ENCODE data around the gene GLIS1.
A peak's percentile ranks its signal among the peaks of the same experiment; 100 is the strongest.

The GLIS1 gene

GRCh38 chr1:53734650-53735211 lies 4.2 kb downstream of the GLIS1 start:
- Histone ChIP-seq H3K27ac (ENCODE audit: low read length, poor library complexity, severe bottlenecking) (peak overlapping the region; percentile 99), H4K8ac (ENCODE audit: low read length) (no peak overlapping the region), H2BK120ac (ENCODE audit: low read depth, low read length) (no peak overlapping the region), H3K4me2 (ENCODE audit: low read length, poor library complexity, severe bottlenecking) (peak overlapping the region; percentile 26), H3K27me3 (ENCODE audit: control insufficient read depth in 1 of 2, insufficient read depth in 1 of 2, low read length in 2 of 2) (peaks cover 0 to 49% of the 10 kb centered on the region in 2 experiments), H3K4me3 (ENCODE audit: insufficient read depth in 1 of 2, low read depth in 1 of 2, low read length in 2 of 2) (no peak overlapping the region), H2BK15ac (ENCODE audit: low read depth, poor library complexity, severe bottlenecking) (no peak overlapping the region), H3K23ac (ENCODE audit: low read length in 2 of 2) (no peak overlapping the region), H4K91ac (ENCODE audit: low read length) (no peak overlapping the region), H3K4ac (ENCODE audit: low read depth in 1 of 2, low read length in 2 of 2) (no peak overlapping the region), H3K36me3 (ENCODE audit: control insufficient read depth in 1 of 2, insufficient read depth in 2 of 2, low read depth in 1 of 2, low read length in 2 of 2) (no peaks in the 10 kb centered on the region), H2BK12ac (ENCODE audit: low read length in 2 of 2) (no peak overlapping the region), H3K9ac (ENCODE audit: low read length) (peak overlapping the region; percentile 8), H3K4me1 (ENCODE audit: control insufficient read depth, insufficient read depth, low read depth, low read length) (peaks cover 30% of the 10 kb centered on the region), H2AK5ac (ENCODE audit: low read length, severe bottlenecking) (peak overlapping the region; percentile 28), H3K9me3 (ENCODE audit: control insufficient read depth, low read length) (no peaks in the 10 kb centered on the region), H3K18ac (ENCODE audit: low read depth in 1 of 2, low read length in 2 of 2) (no peak overlapping the region), H2BK5ac (ENCODE audit: low read depth, low read length, poor library complexity, severe bottlenecking) (no peak overlapping the region), H2AFZ (ENCODE audit: low read depth, low read length) (no peak overlapping the region), H3K14ac (ENCODE audit: low read length in 2 of 2) (no peak overlapping the region), H3K79me1 (replicated peaks; ENCODE audit: low read length, poor library complexity, severe bottlenecking) (no peaks in the 10 kb centered on the region)
- 67% methylated on average over 9 of the region's 10 CpGs for WGBS
- DNase-seq, result peak; percentile 68

DNA sequence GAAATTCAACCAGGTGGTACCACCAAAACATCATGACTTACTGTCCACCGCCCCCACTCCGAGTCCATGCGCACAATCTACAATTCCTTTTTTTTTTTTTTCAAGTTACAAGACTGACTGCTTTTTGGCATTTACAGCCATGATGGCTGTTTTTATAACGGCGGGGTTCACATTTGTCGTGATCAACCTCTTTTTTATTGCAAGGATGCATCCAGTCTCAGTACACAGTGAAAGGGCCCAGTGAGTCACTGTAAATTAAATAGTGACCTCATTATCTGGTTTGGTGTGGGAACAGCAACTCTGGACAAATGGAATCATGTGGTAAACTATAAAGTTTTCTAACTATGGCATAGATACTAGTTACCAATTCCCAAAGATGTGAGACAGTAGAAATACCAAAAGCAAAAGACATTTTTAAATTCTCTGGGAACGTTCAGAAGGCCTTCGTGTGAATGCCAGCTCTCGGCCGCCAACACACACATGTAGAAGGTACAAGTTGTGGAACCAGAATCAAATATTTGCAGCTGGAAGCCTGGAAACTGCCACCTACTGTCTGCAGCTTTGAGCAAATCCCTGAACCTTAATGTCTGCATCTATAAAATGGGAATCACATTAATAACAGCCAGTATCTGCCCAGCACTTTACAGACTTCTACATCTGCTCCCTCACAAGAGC lies 4.9 kb downstream of the GLIS1 start:
- peak overlapping the region; percentile 81 for H3K9ac ChIP-seq (ENCODE audit: low read length)
- no peak overlapping the region for H3K23ac ChIP-seq (ENCODE audit: low read length in 2 of 2)
- peak overlapping the region; percentile 77 for H2BK5ac ChIP-seq (ENCODE audit: low read depth, low read length, poor library complexity, severe bottlenecking)
- H3K14ac ChIP-seq (ENCODE audit: low read length in 2 of 2), result no peak overlapping the region
- H3K9me3 ChIP-seq (ENCODE audit: control insufficient read depth, low read length), result no peaks in the 10 kb centered on the region
- no peak overlapping the region for H2BK120ac ChIP-seq (ENCODE audit: low read depth, low read length)
- peak overlapping the region; percentile 99 for H3K27ac ChIP-seq (ENCODE audit: low read length, poor library complexity, severe bottlenecking)
- H3K4ac ChIP-seq (ENCODE audit: low read depth in 1 of 2, low read length in 2 of 2), result no peak overlapping the region
- H2AK5ac ChIP-seq (ENCODE audit: low read length, severe bottlenecking), result peak overlapping the region; percentile 64
- peaks cover 32% of the 10 kb centered on the region for H3K4me1 ChIP-seq (ENCODE audit: control insufficient read depth, insufficient read depth, low read depth, low read length)
- no peak overlapping the region for H2BK15ac ChIP-seq (ENCODE audit: low read depth, poor library complexity, severe bottlenecking)
- no peak overlapping the region for H4K91ac ChIP-seq (ENCODE audit: low read length)
- no peak overlapping the region for H4K8ac ChIP-seq (ENCODE audit: low read length)
- DNase-seq, result peak; percentile 37
- H3K4me3 ChIP-seq (ENCODE audit: insufficient read depth in 1 of 2, low read depth in 1 of 2, low read length in 2 of 2), result no peak overlapping the region
- no peaks in the 10 kb centered on the region for H3K79me1 ChIP-seq (replicated peaks; ENCODE audit: low read length, poor library complexity, severe bottlenecking)
- peak overlapping the region; percentile 46 for H3K4me2 ChIP-seq (ENCODE audit: low read length, poor library complexity, severe bottlenecking)
- H2BK12ac ChIP-seq (ENCODE audit: low read length in 2 of 2), result no peak overlapping the region
- H3K18ac ChIP-seq (ENCODE audit: low read depth in 1 of 2, low read length in 2 of 2), result no peak overlapping the region
- H2AFZ ChIP-seq (ENCODE audit: low read depth, low read length), result no peak overlapping the region
- H3K36me3 ChIP-seq (ENCODE audit: control insufficient read depth in 1 of 2, insufficient read depth in 2 of 2, low read depth in 1 of 2, low read length in 2 of 2), result no peaks in the 10 kb centered on the region
- WGBS, result 87% methylated on average over 10 of the region's 10 CpGs
- H3K27me3 ChIP-seq (ENCODE audit: control insufficient read depth in 1 of 2, insufficient read depth in 1 of 2, low read length in 2 of 2), result peaks cover 0 to 49% of the 10 kb centered on the region in 2 experiments

DNA sequence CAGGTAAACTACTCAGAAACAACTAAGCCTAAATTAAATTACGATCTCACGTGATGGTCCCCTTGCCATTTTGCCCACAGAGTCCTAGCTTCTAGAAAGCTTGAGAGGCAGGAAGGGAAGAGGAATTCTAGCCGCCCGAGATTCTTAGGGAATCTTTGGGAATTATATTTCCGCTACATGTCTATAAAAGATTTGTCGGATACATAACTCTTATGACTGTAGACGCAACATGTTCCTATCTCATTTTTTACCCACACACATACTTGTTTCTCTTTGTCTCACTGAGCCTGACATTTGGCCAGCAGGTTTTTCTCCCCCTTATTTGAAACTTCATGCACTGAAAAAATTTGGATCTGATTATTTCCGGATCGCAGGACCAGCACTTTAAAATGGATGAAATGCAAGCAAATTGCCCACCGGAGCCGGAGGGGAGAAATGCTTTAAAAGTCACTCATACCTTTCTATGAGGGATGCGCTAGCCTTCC lies 5.5 kb downstream of the GLIS1 start:
- Histone ChIP-seq H3K4me2 (ENCODE audit: low read length, poor library complexity, severe bottlenecking) (peak overlapping the region; percentile 46), H3K9ac (ENCODE audit: low read length) (peak overlapping the region; percentile 81), H2AFZ (ENCODE audit: low read depth, low read length) (no peak overlapping the region), H4K8ac (ENCODE audit: low read length) (no peak overlapping the region), H4K91ac (ENCODE audit: low read length) (no peak overlapping the region), H3K4me1 (ENCODE audit: control insufficient read depth, insufficient read depth, low read depth, low read length) (peaks cover 33% of the 10 kb centered on the region), H3K18ac (ENCODE audit: low read depth in 1 of 2, low read length in 2 of 2) (no peak overlapping the region), H3K27me3 (ENCODE audit: control insufficient read depth in 1 of 2, insufficient read depth in 1 of 2, low read length in 2 of 2) (peaks cover 0 to 46% of the 10 kb centered on the region in 2 experiments), H2BK15ac (ENCODE audit: low read depth, poor library complexity, severe bottlenecking) (no peak overlapping the region), H2BK5ac (ENCODE audit: low read depth, low read length, poor library complexity, severe bottlenecking) (peak overlapping the region; percentile 77), H3K27ac (ENCODE audit: low read length, poor library complexity, severe bottlenecking) (peak overlapping the region; percentile 99), H3K9me3 (ENCODE audit: control insufficient read depth, low read length) (no peaks in the 10 kb centered on the region), H3K36me3 (ENCODE audit: control insufficient read depth in 1 of 2, insufficient read depth in 2 of 2, low read depth in 1 of 2, low read length in 2 of 2) (no peaks in the 10 kb centered on the region), H2AK5ac (ENCODE audit: low read length, severe bottlenecking) (peak overlapping the region; percentile 64), H3K23ac (ENCODE audit: low read length in 2 of 2) (no peak overlapping the region), H3K4ac (ENCODE audit: low read depth in 1 of 2, low read length in 2 of 2) (no peak overlapping the region), H2BK120ac (ENCODE audit: low read depth, low read length) (no peak overlapping the region), H3K4me3 (ENCODE audit: insufficient read depth in 1 of 2, low read depth in 1 of 2, low read length in 2 of 2) (no peak overlapping the region), H2BK12ac (ENCODE audit: low read length in 2 of 2) (no peak overlapping the region), H3K79me1 (replicated peaks; ENCODE audit: low read length, poor library complexity, severe bottlenecking) (no peaks in the 10 kb centered on the region), H3K14ac (ENCODE audit: low read length in 2 of 2) (no peak overlapping the region)
- 95% methylated on average over 12 of the region's 12 CpGs for WGBS
- DNase-seq, result no peak

- H2AK5ac ChIP-seq (ENCODE audit: low read length, severe bottlenecking), result no peak overlapping the region
- peak; percentile 50 for DNase-seq
- no peak overlapping the region for H2BK120ac ChIP-seq (ENCODE audit: low read depth, low read length)
- WGBS, result 60% methylated on average over 5 of the region's 6 CpGs
- H3K36me3 ChIP-seq (ENCODE audit: control insufficient read depth in 1 of 2, insufficient read depth in 2 of 2, low read depth in 1 of 2, low read length in 2 of 2), result no peaks in the 10 kb centered on the region
- H3K9ac ChIP-seq (ENCODE audit: low read length), result peak overlapping the region; percentile 81
- H4K91ac ChIP-seq (ENCODE audit: low read length), result no peak overlapping the region
- H3K27me3 ChIP-seq (ENCODE audit: control insufficient read depth in 1 of 2, insufficient read depth in 1 of 2, low read length in 2 of 2), result peaks cover 0 to 41% of the 10 kb centered on the region in 2 experiments
- H2BK15ac ChIP-seq (ENCODE audit: low read depth, poor library complexity, severe bottlenecking), result no peak overlapping the region
- H2BK12ac ChIP-seq (ENCODE audit: low read length in 2 of 2), result no peak overlapping the region
- H3K23ac ChIP-seq (ENCODE audit: low read length in 2 of 2), result no peak overlapping the region
- H3K4me3 ChIP-seq (ENCODE audit: insufficient read depth in 1 of 2, low read depth in 1 of 2, low read length in 2 of 2), result no peak overlapping the region
- peak overlapping the region; percentile 99 for H3K27ac ChIP-seq (ENCODE audit: low read length, poor library complexity, severe bottlenecking)
- no peak overlapping the region for H3K4ac ChIP-seq (ENCODE audit: low read depth in 1 of 2, low read length in 2 of 2)
- H3K4me2 ChIP-seq (ENCODE audit: low read length, poor library complexity, severe bottlenecking), result peak overlapping the region; percentile 25
- no peak overlapping the region for H3K18ac ChIP-seq (ENCODE audit: low read depth in 1 of 2, low read length in 2 of 2)
- no peak overlapping the region for H2BK5ac ChIP-seq (ENCODE audit: low read depth, low read length, poor library complexity, severe bottlenecking)
- no peak overlapping the region for H2AFZ ChIP-seq (ENCODE audit: low read depth, low read length)
- H3K9me3 ChIP-seq (ENCODE audit: control insufficient read depth, low read length), result peaks cover 2% of the 10 kb centered on the region
- no peak overlapping the region for H3K14ac ChIP-seq (ENCODE audit: low read length in 2 of 2)
- no peak overlapping the region for H4K8ac ChIP-seq (ENCODE audit: low read length)
- H3K4me1 ChIP-seq (ENCODE audit: control insufficient read depth, insufficient read depth, low read depth, low read length), result peaks cover 33% of the 10 kb centered on the region
- no peaks in the 10 kb centered on the region for H3K79me1 ChIP-seq (replicated peaks; ENCODE audit: low read length, poor library complexity, severe bottlenecking)
Measured at GRCh38 chr1:53732912-53733317, 6.0 kb downstream of the GLIS1 start.
